Measurements from ENCODE around the gene IDI1. TPM values are rescaled to one million over a fixed set of nuclear protein-coding genes. Genes with fewer than 3 reads are reported as not detected.

IDI1 gene
- total and polyA plus RNA-seq, 11 donors, result 9.1 to 44.8 (median 18.4) TPM

DNA sequence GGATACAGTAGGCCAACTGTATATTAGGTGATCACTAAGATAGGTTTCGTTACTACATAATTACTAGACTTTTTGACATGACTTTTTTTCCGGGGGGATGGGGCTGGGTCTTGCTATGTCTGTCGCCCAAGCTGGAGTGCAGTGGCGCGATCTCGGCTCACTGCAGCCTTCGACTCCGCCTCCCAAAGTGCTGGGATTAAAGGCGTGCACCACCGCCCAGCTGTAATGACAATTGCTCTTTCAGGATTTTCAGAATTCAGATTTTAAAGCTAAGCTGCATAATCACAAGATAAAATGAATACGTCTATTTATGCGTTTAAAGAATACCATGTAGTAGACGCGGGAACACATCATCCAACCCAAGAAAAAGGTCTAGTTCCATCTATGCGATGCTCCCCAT is 982 bp downstream of the IDI1 start:
- H3K27ac ChIP-seq, result peak overlapping the region in 11 of 12 donors; percentile 95 to 100 (median 98)
- no peaks in the 10 kb centered on the region for H3K27me3 ChIP-seq
- ATAC-seq (no peak), DNase-seq (no peak)
- WGBS, 4 donors, result 7 to 9% (median 8%) methylated on average over 15 of the region's 15 CpGs
- intact Hi-C loops (cut with DNase I), result loop anchor here in 3 of 10 donors (2.0 to 5.0 kb wide), 3 partner anchors 61 to 117 kb away; partner anchors contain the start of genes GTPBP4 (in 2 of the 3) and LARP4B (in 2 of the 3)
- peak overlapping the region; percentile 52 to 95 (median 82) for H3K4me3 ChIP-seq
- H3K9me3 ChIP-seq, result no peaks in the 10 kb centered on the region
- peaks cover 0 to 33% (median 26%) of the 10 kb centered on the region in 9 donors for H3K36me3 ChIP-seq
- no peak for TF ChIP-seq POLR2A (IDR thresholded peaks at IDR 0.05)
- TF ChIP-seq, protein P1, sequence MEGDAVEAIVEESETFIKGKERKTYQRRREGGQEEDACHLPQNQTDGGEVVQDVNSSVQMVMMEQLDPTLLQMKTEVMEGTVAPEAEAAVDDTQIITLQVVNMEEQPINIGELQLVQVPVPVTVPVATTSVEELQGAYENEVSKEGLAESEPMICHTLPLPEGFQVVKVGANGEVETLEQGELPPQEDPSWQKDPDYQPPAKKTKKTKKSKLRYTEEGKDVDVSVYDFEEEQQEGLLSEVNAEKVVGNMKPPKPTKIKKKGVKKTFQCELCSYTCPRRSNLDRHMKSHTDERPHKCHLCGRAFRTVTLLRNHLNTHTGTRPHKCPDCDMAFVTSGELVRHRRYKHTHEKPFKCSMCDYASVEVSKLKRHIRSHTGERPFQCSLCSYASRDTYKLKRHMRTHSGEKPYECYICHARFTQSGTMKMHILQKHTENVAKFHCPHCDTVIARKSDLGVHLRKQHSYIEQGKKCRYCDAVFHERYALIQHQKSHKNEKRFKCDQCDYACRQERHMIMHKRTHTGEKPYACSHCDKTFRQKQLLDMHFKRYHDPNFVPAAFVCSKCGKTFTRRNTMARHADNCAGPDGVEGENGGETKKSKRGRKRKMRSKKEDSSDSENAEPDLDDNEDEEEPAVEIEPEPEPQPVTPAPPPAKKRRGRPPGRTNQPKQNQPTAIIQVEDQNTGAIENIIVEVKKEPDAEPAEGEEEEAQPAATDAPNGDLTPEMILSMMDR (IDR thresholded peaks at IDR 0.05), result no peak
- peaks cover 6 to 57% (median 35%) of the 10 kb centered on the region in 12 donors for H3K4me1 ChIP-seq

DNA sequence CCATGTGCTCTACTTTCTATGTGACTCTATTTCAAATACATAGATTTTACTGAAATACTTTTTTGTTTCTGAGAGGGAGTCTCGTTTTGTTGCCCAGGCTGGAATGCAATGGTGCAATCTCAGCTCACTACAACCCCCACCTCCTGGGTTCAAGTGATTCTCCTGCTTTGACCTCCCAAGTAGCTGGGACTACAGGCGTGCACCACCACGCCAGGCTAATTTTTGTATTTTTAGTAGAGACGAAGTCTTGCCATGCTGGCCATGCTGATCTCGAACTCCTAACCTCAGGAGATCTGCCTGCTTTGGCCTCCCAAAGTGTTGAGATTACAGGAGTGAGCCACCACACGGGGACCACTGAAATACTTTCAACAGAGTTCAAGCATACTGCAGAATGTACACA is 3.5 kb downstream of the IDI1 start:
- Histone ChIP-seq H3K4me1 (peaks cover 6 to 52% (median 28%) of the 10 kb centered on the region in 12 donors), H3K4me3 (no peak overlapping the region), H3K9me3 (no peaks in the 10 kb centered on the region), H3K36me3 (peaks cover 0 to 37% (median 32%) of the 10 kb centered on the region in 9 donors), H3K27me3 (no peaks in the 10 kb centered on the region), H3K27ac (peak overlapping the region in 7 of 12 donors; percentile 41 to 94 (median 62))
- DNase-seq (no peak), ATAC-seq (no peak)
- 72 to 84% (median 83%) methylated on average over 6 of the region's 6 CpGs for WGBS, 4 donors
- intact Hi-C loops (cut with DNase I), result loop anchor here in 2 of 10 donors (5.0 kb wide), 2 partner anchors 58 to 113 kb away; partner anchors contain the start of genes GTPBP4 (in 2 of the 2) and LARP4B (in 1 of the 2)
- no peak for TF ChIP-seq POLR2A (IDR thresholded peaks at IDR 0.05)
- TF ChIP-seq, protein P1 (IDR thresholded peaks at IDR 0.05), result no peak

DNA sequence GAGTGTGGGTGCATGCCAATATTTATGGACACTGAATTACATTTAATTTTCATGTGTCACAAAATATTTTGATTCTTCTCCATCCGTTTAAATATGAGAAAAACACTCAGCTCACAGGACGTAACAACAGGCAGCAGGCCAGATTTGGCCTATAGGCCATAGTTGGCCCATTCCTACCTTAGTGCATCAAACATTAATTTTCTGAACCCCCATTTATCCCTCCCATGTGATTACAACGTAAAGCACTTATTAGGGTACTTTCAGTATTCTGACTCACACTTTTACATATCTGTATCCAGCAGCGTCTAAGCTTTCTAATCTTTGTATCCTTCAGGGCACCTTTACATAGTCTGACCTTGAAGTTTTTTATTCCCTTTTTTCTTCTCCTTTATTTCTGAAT is 4.0 kb downstream of the IDI1 start:
- H3K9me3 ChIP-seq, result no peaks in the 10 kb centered on the region
- peak overlapping the region in 11 of 12 donors; percentile 20 to 94 (median 56) for H3K27ac ChIP-seq
- no peak for DNase-seq
- H3K4me3 ChIP-seq, result no peak overlapping the region
- no peak for TF ChIP-seq POLR2A (IDR thresholded peaks at IDR 0.05)
- TF ChIP-seq, protein P1 (IDR thresholded peaks at IDR 0.05), result no peak
- peaks cover 0 to 42% (median 34%) of the 10 kb centered on the region in 9 donors for H3K36me3 ChIP-seq
- ATAC-seq, result no peak
- H3K27me3 ChIP-seq, result no peaks in the 10 kb centered on the region
- intact Hi-C loops (cut with DNase I), result loop anchor here in 2 of 10 donors (5.0 kb wide), 2 partner anchors 58 to 113 kb away; partner anchors contain the start of genes GTPBP4 (in 2 of the 2) and LARP4B (in 1 of the 2)
- 62 to 65% (median 64%) methylated on average over 4 of the region's 4 CpGs for WGBS, 4 donors
- H3K4me1 ChIP-seq, result peaks cover 6 to 47% (median 23%) of the 10 kb centered on the region in 12 donors

DNA sequence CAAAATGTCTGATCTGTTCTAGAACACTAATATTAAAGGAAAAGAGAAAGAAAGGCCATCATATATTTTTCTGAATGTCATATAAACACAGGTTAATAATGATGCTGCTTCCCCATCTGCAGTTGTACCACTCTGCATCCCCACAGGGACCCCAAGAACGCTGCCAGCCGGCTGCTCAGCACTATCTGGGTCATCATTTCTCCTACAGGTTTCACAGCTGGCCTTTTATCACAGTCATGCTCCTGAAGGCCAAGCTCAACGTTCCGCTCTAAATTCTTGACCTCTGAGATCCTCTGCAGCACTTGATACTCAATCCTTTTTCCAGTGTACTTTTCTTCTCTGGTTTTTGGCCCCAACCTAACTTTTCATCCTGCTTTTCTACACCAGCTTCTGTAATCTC is 4.8 kb downstream of the IDI1 start:
- Histone ChIP-seq H3K27ac (peak overlapping the region; percentile 10 to 94 (median 54)), H3K36me3 (peaks cover 0 to 50% (median 42%) of the 10 kb centered on the region in 9 donors), H3K9me3 (no peaks in the 10 kb centered on the region), H3K27me3 (no peaks in the 10 kb centered on the region), H3K4me3 (peak overlapping the region in 1 of 12 donors; percentile 47), H3K4me1 (peaks cover 6 to 43% (median 20%) of the 10 kb centered on the region in 12 donors)
- ATAC-seq (no peak), DNase-seq (no peak)
- TF ChIP-seq, protein P1 (IDR thresholded peaks at IDR 0.05), result no peak
- TF ChIP-seq POLR2A (IDR thresholded peaks at IDR 0.05), result no peak
- 34 to 42% (median 38%) methylated on average over 4 of the region's 4 CpGs for WGBS, 4 donors
- intact Hi-C loops (cut with DNase I), result no loop called here
